ENCODE measurements around the gene ELMO3.

ELMO3 gene

GRCh38 chr16:67246081-67246755 lies 47.3 kb downstream of the ELMO3 start (continued):
- TF ChIP-seq ZNF214 (tag by site-specific recombination; IDR thresholded peaks at IDR 0.05; ENCODE audit: borderline replicate concordance), result no peak
- peak; percentile 94 for TF ChIP-seq CTCF (tag by site-specific recombination; IDR thresholded peaks at IDR 0.05)
- TF ChIP-seq ZNF24 (tag by site-specific recombination; IDR thresholded peaks at IDR 0.05), result no peak
- peak; percentile 71 for TF ChIP-seq IKZF3 (tag by site-specific recombination; IDR thresholded peaks at IDR 0.05)
- no peak for TF ChIP-seq OSR2 (tag by site-specific recombination; IDR thresholded peaks at IDR 0.05)
- TF ChIP-seq ZNF335 (tag by site-specific recombination; conservative IDR thresholded peaks at IDR 0.05), result peak; percentile 80
- no peak for TF ChIP-seq GFI1B (tag by site-specific recombination; IDR thresholded peaks at IDR 0.05)
- no peak for TF ChIP-seq ZNF211 (tag by site-specific recombination; IDR thresholded peaks at IDR 0.05; ENCODE audit: low read depth)
- TF ChIP-seq ZNF623 (tag by site-specific recombination; IDR thresholded peaks at IDR 0.05), result no peak
- TF ChIP-seq BCL11B (tag by site-specific recombination; IDR thresholded peaks at IDR 0.05; ENCODE audit: low read depth), result no peak
- peak; percentile 76 for TF ChIP-seq PRDM10 (tag by site-specific recombination; IDR thresholded peaks at IDR 0.05)
- TF ChIP-seq KLF8 (tag by site-specific recombination; IDR thresholded peaks at IDR 0.05), result peak; percentile 68
- TF ChIP-seq ZNF302 (tag by site-specific recombination; IDR thresholded peaks at IDR 0.05; ENCODE audit: low read depth), result no peak
- TF ChIP-seq ZNF785 (tag by site-specific recombination; IDR thresholded peaks at IDR 0.05), result no peak
- TF ChIP-seq ZNF174 (tag by site-specific recombination; IDR thresholded peaks at IDR 0.05), result no peak
- no peak for TF ChIP-seq ZNF121 (tag by site-specific recombination; IDR thresholded peaks at IDR 0.05)
- no peak for TF ChIP-seq ZNF585B (tag by site-specific recombination; IDR thresholded peaks at IDR 0.05)
- TF ChIP-seq ZFHX2 (tag by site-specific recombination; conservative IDR thresholded peaks at IDR 0.05), result peak; percentile 87
- no peak; the same call in 1 of the 2 replicates for TF ChIP-seq KLF10 (tag by site-specific recombination; IDR thresholded peaks at IDR 0.05)
- TF ChIP-seq ZNF138 (tag by site-specific recombination; IDR thresholded peaks at IDR 0.05; ENCODE audit: borderline replicate concordance), result no peak
- TF ChIP-seq ZNF133 (tag by site-specific recombination; IDR thresholded peaks at IDR 0.05), result no peak
- no peak for TF ChIP-seq ZNF600 (tag by site-specific recombination; IDR thresholded peaks at IDR 0.05)
- no peak for TF ChIP-seq ZNF654 (tag by site-specific recombination; IDR thresholded peaks at IDR 0.05; ENCODE audit: low read depth)
- TF ChIP-seq ZNF549 (tag by site-specific recombination; IDR thresholded peaks at IDR 0.05), result no peak
- no peak for TF ChIP-seq ZNF518A (tag by site-specific recombination; conservative IDR thresholded peaks at IDR 0.05; ENCODE audit: low read depth)
- no peak for TF ChIP-seq ZNF530 (tag by site-specific recombination; IDR thresholded peaks at IDR 0.05; ENCODE audit: low read depth)
- TF ChIP-seq ZNF776 (tag by site-specific recombination; IDR thresholded peaks at IDR 0.05; ENCODE audit: borderline replicate concordance), result no peak
- peak; percentile 36; the same call in 1 of the 2 replicates for TF ChIP-seq ZNF10 (tag by site-specific recombination; IDR thresholded peaks at IDR 0.05)
